ENCODE results near the gene DNPEP.
"Not testable (repeated sequence)": the region's sequence is repeated elsewhere in the genome, so short reads cannot be mapped to it uniquely, and the experiment has no call there.

DNPEP gene

GRCh38 chr2:219418155-219419011 lies 30.7 kb upstream of the DNPEP start, which contains the start of gene DES:
TSS of gene DES (plus strand) at chr2:219418377. CDS start at chr2:219418463, 86 bp downstream.
- no peak for DNase-seq

- DNase-seq, result no peak
These were observed 29.7 kb upstream of the DNPEP start for GRCh38 chr2:219417374-219417773.

- DNase-seq, result no peak
These were observed 29.2 kb upstream of the DNPEP start for GRCh38 chr2:219416938-219417337.

GRCh38 chr2:219416235-219416602 lies 28.5 kb upstream of the DNPEP start:
- no peak for DNase-seq

- no peak for DNase-seq
These were observed 28.0 kb upstream of the DNPEP start for GRCh38 chr2:219415580-219416234.

- no peak for DNase-seq
These were observed 27.1 kb upstream of the DNPEP start for GRCh38 chr2:219414857-219415256.

GRCh38 chr2:219410390-219410789 lies 22.7 kb upstream of the DNPEP start:
- no peak for DNase-seq

GRCh38 chr2:219409619-219410018 lies 21.9 kb upstream of the DNPEP start:
- no peak for DNase-seq

- DNase-seq, result no peak
These were observed 20.9 kb upstream of the DNPEP start for GRCh38 chr2:219408631-219409030.

GRCh38 chr2:219408204-219408603 lies 20.5 kb upstream of the DNPEP start:
- DNase-seq, result no peak

- DNase-seq, result not testable (repeated sequence)
These were observed 19.6 kb upstream of the DNPEP start for GRCh38 chr2:219407343-219407742.

- DNase-seq, result no peak
These were observed 19.1 kb upstream of the DNPEP start for GRCh38 chr2:219406861-219407230.

GRCh38 chr2:219405958-219406860 lies 18.5 kb upstream of the DNPEP start:
- no peak for DNase-seq

GRCh38 chr2:219405451-219405850 lies 17.7 kb upstream of the DNPEP start:
- DNase-seq, result no peak

GRCh38 chr2:219404954-219405353 lies 17.2 kb upstream of the DNPEP start:
- DNase-seq, result no peak

GRCh38 chr2:219404291-219404910 lies 16.7 kb upstream of the DNPEP start:
- DNase-seq, result no peak

- no peak for DNase-seq
These were observed 16.1 kb upstream of the DNPEP start for GRCh38 chr2:219403861-219404260.

GRCh38 chr2:219402665-219403515 lies 15.2 kb upstream of the DNPEP start:
- DNase-seq, result peak; percentile 52 to 65

- no peak for DNase-seq
These were observed 13.9 kb upstream of the DNPEP start for GRCh38 chr2:219401606-219402005.

- DNase-seq, result no peak
These were observed 12.8 kb upstream of the DNPEP start for GRCh38 chr2:219400562-219400961.

GRCh38 chr2:219399716-219400478 lies 12.2 kb upstream of the DNPEP start:
- DNase-seq, result no peak

All from AML-193 (cell line).